ENCODE results near the gene LY6G6C. TPM values are rescaled to one million over a fixed set of nuclear protein-coding genes. Genes with fewer than 3 reads are reported as not detected.

LY6G6C gene
- total RNA-seq, 4 donors from 2014 or later, result not detected

GRCh38 chr6:31734821-31735406 is 13.4 kb upstream of the LY6G6C start:
- no peak for ATAC-seq
- TF ChIP-seq EP300 (IDR thresholded peaks at IDR 0.05), result no peak
- peak in 1 of 2 donors; percentile 16 for TF ChIP-seq POLR2A (IDR thresholded peaks at IDR 0.05)
- no peak for TF ChIP-seq CTCF (IDR thresholded peaks at IDR 0.05)
- no peak for TF ChIP-seq POLR2AphosphoS5 (IDR thresholded peaks at IDR 0.05)
- peak overlapping the region; percentile 79 to 93 (median 91) for H3K27ac ChIP-seq
- H3K27me3 ChIP-seq, result no peaks in the 10 kb centered on the region
- H3K36me3 ChIP-seq, result peaks cover 0 to 38% of the 10 kb centered on the region in 2 donors
- no peaks in the 10 kb centered on the region for H3K9me3 ChIP-seq
- peak overlapping the region; percentile 61 to 71 for H3K4me3 ChIP-seq
- WGBS, 2 donors (ENCODE audit: low coverage in 1 of 2), result 0% methylated on average over 1 to 14 of the region's 18 CpGs
- H3K4me1 ChIP-seq, result peaks cover 3 to 81% (median 26%) of the 10 kb centered on the region in 3 donors

GRCh38 chr6:31734247-31734820 is 12.8 kb upstream of the LY6G6C start:
- peaks cover 0 to 38% of the 10 kb centered on the region in 2 donors for H3K36me3 ChIP-seq
- H3K4me3 ChIP-seq, result peak overlapping the region; percentile 61 to 71
- H3K27me3 ChIP-seq, result no peaks in the 10 kb centered on the region
- no peaks in the 10 kb centered on the region for H3K9me3 ChIP-seq
- H3K4me1 ChIP-seq, result peaks cover 1 to 78% (median 25%) of the 10 kb centered on the region in 3 donors
- WGBS, 2 donors (ENCODE audit: low coverage in 1 of 2), result 0 to 10% methylated on average over 2 of the region's 2 CpGs
- TF ChIP-seq CTCF (IDR thresholded peaks at IDR 0.05) (no peak), POLR2A (IDR thresholded peaks at IDR 0.05) (no peak), EP300 (IDR thresholded peaks at IDR 0.05) (no peak), POLR2AphosphoS5 (IDR thresholded peaks at IDR 0.05) (no peak)
- no peak for ATAC-seq
- peak overlapping the region; percentile 79 to 93 (median 91) for H3K27ac ChIP-seq

- Histone ChIP-seq H3K9me3 (no peaks in the 10 kb centered on the region), H3K27me3 (no peaks in the 10 kb centered on the region), H3K4me1 (peaks cover 0 to 77% (median 24%) of the 10 kb centered on the region in 3 donors), H3K36me3 (peaks cover 0 to 38% of the 10 kb centered on the region in 2 donors), H3K27ac (peak overlapping the region in 3 of 4 donors; percentile 90 to 93 (median 92)), H3K4me3 (no peak overlapping the region)
- TF ChIP-seq EP300 (IDR thresholded peaks at IDR 0.05) (no peak), POLR2A (IDR thresholded peaks at IDR 0.05) (no peak), CTCF (IDR thresholded peaks at IDR 0.05) (no peak), POLR2AphosphoS5 (IDR thresholded peaks at IDR 0.05) (no peak)
- WGBS, 2 donors (ENCODE audit: low coverage in 1 of 2), result 58 to 85% methylated on average over 2 of the region's 4 CpGs
- ATAC-seq, result no peak
Observed at GRCh38 chr6:31733734-31734133, 12.2 kb upstream of the LY6G6C start.

GRCh38 chr6:31732029-31732428 is 10.5 kb upstream of the LY6G6C start:
- Histone ChIP-seq H3K4me1 (peaks cover 0 to 79% (median 35%) of the 10 kb centered on the region in 3 donors), H3K9me3 (no peaks in the 10 kb centered on the region), H3K27ac (peak overlapping the region in 2 of 4 donors; percentile 20 to 98), H3K27me3 (no peaks in the 10 kb centered on the region), H3K36me3 (peaks cover 0 to 50% of the 10 kb centered on the region in 2 donors), H3K4me3 (no peak overlapping the region)
- ATAC-seq, result no peak
- WGBS, 2 donors (ENCODE audit: low coverage in 1 of 2), result 54 to 71% methylated on average over 2 to 3 of the region's 3 CpGs
- TF ChIP-seq EP300 (IDR thresholded peaks at IDR 0.05), result no peak
- no peak for TF ChIP-seq POLR2A (IDR thresholded peaks at IDR 0.05)
- no peak for TF ChIP-seq CTCF (IDR thresholded peaks at IDR 0.05)
- TF ChIP-seq POLR2AphosphoS5 (IDR thresholded peaks at IDR 0.05), result no peak

All from gastroesophageal sphincter (tissue), 4 donors.